ENCODE results near the gene KIF2A. TPM values are rescaled to one million over a fixed set of nuclear protein-coding genes. Genes with fewer than 3 reads are reported as not detected.
A peak's percentile ranks its signal among the peaks of the same experiment; 100 is the strongest.

Gene KIF2A
- total and polyA plus RNA-seq, 2 of the 13 experiments (the other 11 are each of a cell fraction or from before 2014, with no cell fraction given), result 8.5 to 19.2 TPM

DNA sequence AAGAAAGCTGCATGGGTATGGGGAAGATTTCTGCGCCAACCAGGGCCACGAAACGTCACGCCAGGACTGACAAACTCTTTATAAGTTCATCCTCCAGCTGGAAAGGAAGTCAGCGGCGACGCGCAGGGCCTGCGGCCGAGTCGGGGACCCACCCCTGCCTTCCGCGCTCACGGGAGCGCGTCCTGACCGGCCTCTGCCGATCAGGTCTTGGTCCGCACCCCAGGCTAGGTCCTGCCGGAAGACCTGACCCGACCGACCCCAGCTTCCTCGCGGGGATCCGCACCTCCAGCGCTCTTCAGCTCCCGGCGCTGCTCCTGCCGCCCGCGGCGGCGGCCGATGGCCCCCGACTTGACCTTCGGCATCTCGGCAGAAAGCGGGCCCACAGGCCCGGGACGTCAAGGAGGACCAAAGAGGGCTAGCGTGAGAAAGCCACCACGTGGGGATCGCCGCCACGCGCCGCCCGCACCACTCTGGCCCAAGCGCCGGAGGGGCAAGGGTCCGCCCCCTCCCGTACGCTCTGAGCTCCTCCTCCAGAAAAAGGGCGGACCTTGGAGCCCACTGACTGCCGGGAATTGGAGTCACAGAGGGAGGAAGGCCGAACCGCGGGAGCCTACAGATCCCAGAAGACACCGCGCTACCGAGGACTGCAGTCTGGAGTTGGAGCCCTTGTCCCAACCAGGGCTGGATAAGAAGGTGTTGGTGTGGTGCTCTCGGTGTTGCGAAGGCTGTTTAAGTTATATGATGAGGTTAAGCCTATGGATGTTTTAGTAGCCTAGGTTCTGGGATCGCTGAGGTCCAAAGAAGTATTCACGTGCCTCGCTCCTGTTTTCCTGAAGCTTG lies 97.6 kb downstream of the KIF2A start, which contains the start of gene DIMT1 (continued):
- TF ChIP-seq, protein P1, sequence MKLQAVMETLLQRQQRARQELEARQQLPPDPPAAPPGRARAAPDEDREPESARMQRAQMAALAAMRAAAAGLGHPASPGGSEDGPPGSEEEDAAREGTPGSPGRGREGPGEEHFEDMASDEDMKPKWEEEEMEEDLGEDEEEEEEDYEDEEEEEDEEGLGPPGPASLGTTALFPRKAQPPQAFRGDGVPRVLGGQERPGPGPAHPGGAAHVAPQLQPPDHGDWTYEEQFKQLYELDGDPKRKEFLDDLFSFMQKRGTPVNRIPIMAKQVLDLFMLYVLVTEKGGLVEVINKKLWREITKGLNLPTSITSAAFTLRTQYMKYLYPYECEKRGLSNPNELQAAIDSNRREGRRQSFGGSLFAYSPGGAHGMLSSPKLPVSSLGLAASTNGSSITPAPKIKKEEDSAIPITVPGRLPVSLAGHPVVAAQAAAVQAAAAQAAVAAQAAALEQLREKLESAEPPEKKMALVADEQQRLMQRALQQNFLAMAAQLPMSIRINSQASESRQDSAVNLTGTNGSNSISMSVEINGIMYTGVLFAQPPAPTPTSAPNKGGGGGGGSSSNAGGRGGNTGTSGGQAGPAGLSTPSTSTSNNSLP (IDR thresholded peaks at IDR 0.05; ENCODE audit: low read depth, low read length), result no peak
- TF ChIP-seq ZNF234 (CRISPR knock-in tag; conservative IDR thresholded peaks at IDR 0.05), result no peak
- TF ChIP-seq SP2 (CRISPR knock-in tag; IDR thresholded peaks at IDR 0.05), result no peak
- TF ChIP-seq, protein P2, sequence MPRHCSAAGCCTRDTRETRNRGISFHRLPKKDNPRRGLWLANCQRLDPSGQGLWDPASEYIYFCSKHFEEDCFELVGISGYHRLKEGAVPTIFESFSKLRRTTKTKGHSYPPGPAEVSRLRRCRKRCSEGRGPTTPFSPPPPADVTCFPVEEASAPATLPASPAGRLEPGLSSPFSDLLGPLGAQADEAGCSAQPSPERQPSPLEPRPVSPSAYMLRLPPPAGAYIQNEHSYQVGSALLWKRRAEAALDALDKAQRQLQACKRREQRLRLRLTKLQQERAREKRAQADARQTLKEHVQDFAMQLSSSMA (CRISPR knock-in tag; IDR thresholded peaks at IDR 0.05), result peak; percentile 77; the same call in 1 of the 2 replicates
- TF ChIP-seq, protein P3, sequence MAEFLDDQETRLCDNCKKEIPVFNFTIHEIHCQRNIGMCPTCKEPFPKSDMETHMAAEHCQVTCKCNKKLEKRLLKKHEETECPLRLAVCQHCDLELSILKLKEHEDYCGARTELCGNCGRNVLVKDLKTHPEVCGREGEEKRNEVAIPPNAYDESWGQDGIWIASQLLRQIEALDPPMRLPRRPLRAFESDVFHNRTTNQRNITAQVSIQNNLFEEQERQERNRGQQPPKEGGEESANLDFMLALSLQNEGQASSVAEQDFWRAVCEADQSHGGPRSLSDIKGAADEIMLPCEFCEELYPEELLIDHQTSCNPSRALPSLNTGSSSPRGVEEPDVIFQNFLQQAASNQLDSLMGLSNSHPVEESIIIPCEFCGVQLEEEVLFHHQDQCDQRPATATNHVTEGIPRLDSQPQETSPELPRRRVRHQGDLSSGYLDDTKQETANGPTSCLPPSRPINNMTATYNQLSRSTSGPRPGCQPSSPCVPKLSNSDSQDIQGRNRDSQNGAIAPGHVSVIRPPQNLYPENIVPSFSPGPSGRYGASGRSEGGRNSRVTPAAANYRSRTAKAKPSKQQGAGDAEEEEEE (CRISPR knock-in tag; IDR thresholded peaks at IDR 0.05; ENCODE audit: borderline replicate concordance), result no peak; the same call in 1 of the 2 replicates
- TF ChIP-seq, protein P4, sequence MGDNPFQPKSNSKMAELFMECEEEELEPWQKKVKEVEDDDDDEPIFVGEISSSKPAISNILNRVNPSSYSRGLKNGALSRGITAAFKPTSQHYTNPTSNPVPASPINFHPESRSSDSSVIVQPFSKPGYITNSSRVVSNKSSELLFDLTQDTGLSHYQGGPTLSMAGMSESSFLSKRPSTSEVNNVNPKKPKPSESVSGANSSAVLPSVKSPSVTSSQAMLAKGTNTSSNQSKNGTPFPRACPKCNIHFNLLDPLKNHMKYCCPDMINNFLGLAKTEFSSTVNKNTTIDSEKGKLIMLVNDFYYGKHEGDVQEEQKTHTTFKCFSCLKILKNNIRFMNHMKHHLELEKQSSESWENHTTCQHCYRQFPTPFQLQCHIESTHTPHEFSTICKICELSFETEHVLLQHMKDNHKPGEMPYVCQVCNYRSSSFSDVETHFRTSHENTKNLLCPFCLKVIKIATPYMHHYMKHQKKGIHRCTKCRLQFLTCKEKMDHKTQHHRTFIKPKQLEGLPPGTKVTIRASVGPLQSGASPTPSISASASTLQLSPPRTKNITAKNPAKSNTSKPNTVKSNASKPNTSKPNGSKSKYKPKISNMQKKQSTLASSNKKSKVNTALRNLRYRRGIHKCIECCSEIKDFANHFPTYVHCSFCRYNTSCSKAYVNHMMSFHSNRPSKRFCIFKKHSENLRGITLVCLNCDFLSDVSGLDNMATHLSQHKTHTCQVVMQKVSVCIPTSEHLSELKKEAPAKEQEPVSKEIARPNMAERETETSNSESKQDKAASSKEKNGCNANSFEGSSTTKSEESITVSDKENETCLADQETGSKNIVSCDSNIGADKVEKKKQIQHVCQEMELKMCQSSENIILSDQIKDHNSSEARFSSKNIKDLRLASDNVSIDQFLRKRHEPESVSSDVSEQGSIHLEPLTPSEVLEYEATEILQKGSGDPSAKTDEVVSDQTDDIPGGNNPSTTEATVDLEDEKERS (CRISPR knock-in tag; IDR thresholded peaks at IDR 0.05), result no peak
- TF ChIP-seq, protein P5, sequence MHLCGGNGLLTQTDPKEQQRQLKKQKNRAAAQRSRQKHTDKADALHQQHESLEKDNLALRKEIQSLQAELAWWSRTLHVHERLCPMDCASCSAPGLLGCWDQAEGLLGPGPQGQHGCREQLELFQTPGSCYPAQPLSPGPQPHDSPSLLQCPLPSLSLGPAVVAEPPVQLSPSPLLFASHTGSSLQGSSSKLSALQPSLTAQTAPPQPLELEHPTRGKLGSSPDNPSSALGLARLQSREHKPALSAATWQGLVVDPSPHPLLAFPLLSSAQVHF (CRISPR knock-in tag; IDR thresholded peaks at IDR 0.05), result peak; percentile 72; the same call in 1 of the 2 replicates
- TF ChIP-seq, protein P6, sequence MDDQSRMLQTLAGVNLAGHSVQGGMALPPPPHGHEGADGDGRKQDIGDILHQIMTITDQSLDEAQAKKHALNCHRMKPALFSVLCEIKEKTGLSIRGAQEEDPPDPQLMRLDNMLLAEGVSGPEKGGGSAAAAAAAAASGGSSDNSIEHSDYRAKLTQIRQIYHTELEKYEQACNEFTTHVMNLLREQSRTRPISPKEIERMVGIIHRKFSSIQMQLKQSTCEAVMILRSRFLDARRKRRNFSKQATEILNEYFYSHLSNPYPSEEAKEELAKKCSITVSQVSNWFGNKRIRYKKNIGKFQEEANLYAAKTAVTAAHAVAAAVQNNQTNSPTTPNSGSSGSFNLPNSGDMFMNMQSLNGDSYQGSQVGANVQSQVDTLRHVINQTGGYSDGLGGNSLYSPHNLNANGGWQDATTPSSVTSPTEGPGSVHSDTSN (CRISPR knock-in tag; IDR thresholded peaks at IDR 0.05; ENCODE audit: borderline replicate concordance), result 0 out of 2 replicates have a peak, but pooled peaks have one; percentile 16
- peak; percentile 74 for TF ChIP-seq POGZ (CRISPR knock-in tag; IDR thresholded peaks at IDR 0.05)
- no peak for TF ChIP-seq HHEX (CRISPR knock-in tag; IDR thresholded peaks at IDR 0.05)
- peak; percentile 79 for TF ChIP-seq HES4 (CRISPR knock-in tag; IDR thresholded peaks at IDR 0.05; ENCODE audit: borderline replicate concordance)
- TF ChIP-seq, protein P7, sequence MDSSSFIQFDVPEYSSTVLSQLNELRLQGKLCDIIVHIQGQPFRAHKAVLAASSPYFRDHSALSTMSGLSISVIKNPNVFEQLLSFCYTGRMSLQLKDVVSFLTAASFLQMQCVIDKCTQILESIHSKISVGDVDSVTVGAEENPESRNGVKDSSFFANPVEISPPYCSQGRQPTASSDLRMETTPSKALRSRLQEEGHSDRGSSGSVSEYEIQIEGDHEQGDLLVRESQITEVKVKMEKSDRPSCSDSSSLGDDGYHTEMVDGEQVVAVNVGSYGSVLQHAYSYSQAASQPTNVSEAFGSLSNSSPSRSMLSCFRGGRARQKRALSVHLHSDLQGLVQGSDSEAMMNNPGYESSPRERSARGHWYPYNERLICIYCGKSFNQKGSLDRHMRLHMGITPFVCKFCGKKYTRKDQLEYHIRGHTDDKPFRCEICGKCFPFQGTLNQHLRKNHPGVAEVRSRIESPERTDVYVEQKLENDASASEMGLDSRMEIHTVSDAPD (CRISPR knock-in tag; IDR thresholded peaks at IDR 0.05), result no peak; the same call in 1 of the 2 replicates
- TF ChIP-seq, protein P8, sequence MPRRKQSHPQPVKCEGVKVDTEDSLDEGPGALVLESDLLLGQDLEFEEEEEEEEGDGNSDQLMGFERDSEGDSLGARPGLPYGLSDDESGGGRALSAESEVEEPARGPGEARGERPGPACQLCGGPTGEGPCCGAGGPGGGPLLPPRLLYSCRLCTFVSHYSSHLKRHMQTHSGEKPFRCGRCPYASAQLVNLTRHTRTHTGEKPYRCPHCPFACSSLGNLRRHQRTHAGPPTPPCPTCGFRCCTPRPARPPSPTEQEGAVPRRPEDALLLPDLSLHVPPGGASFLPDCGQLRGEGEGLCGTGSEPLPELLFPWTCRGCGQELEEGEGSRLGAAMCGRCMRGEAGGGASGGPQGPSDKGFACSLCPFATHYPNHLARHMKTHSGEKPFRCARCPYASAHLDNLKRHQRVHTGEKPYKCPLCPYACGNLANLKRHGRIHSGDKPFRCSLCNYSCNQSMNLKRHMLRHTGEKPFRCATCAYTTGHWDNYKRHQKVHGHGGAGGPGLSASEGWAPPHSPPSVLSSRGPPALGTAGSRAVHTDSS (CRISPR knock-in tag; conservative IDR thresholded peaks at IDR 0.05), result 0 out of 2 replicates have a peak, but pooled peaks have one; percentile 9
